Measurements from ENCODE around the gene PLEK2.
"Not testable (repeated sequence)": the region's sequence is repeated elsewhere in the genome, so short reads cannot be mapped to it uniquely, and the experiment has no call there.

The PLEK2 gene

GRCh38 chr14:67429510-67430205 lies 17.7 kb upstream of the PLEK2 start:
- DNase-seq (ENCODE audit: low read depth in 1 of 2, low spot score in 1 of 2): no peak

GRCh38 chr14:67428501-67429031 lies 16.6 kb upstream of the PLEK2 start:
- no peak for DNase-seq (ENCODE audit: low read depth in 1 of 2, low spot score in 1 of 2)

- DNase-seq (ENCODE audit: low read depth in 1 of 2, low spot score in 1 of 2): peak in 1 of 2 donors; percentile 64
Measured at GRCh38 chr14:67426983-67427606, 15.1 kb upstream of the PLEK2 start.

- DNase-seq (ENCODE audit: low read depth in 1 of 2, low spot score in 1 of 2): no peak
Measured at GRCh38 chr14:67426161-67426560, 14.2 kb upstream of the PLEK2 start.

- no peak for DNase-seq (ENCODE audit: low read depth in 1 of 2, low spot score in 1 of 2)
Measured at GRCh38 chr14:67425608-67426007, 13.6 kb upstream of the PLEK2 start.

GRCh38 chr14:67424539-67424938 lies 12.6 kb upstream of the PLEK2 start:
- DNase-seq (ENCODE audit: low read depth in 1 of 2, low spot score in 1 of 2): no peak

- DNase-seq (ENCODE audit: low read depth in 1 of 2, low spot score in 1 of 2): no peak
Measured at GRCh38 chr14:67423424-67423823, 11.5 kb upstream of the PLEK2 start.

- no peak for DNase-seq (ENCODE audit: low read depth in 1 of 2, low spot score in 1 of 2)
Measured at GRCh38 chr14:67421356-67422224, 9.6 kb upstream of the PLEK2 start.

GRCh38 chr14:67420102-67420739 lies 8.3 kb upstream of the PLEK2 start:
- no peak for DNase-seq (ENCODE audit: low read depth in 1 of 2, low spot score in 1 of 2)

- no peak for DNase-seq (ENCODE audit: low read depth in 1 of 2, low spot score in 1 of 2)
Measured at GRCh38 chr14:67418401-67419191, 6.6 kb upstream of the PLEK2 start.

- DNase-seq (ENCODE audit: low read depth in 1 of 2, low spot score in 1 of 2): no peak
Measured at GRCh38 chr14:67417633-67418032, 5.7 kb upstream of the PLEK2 start.

- DNase-seq (ENCODE audit: low read depth in 1 of 2, low spot score in 1 of 2): no peak
Measured at GRCh38 chr14:67416810-67417209, 4.8 kb upstream of the PLEK2 start.

- no peak for DNase-seq (ENCODE audit: low read depth in 1 of 2, low spot score in 1 of 2)
Measured at GRCh38 chr14:67416085-67416484, 4.1 kb upstream of the PLEK2 start.

GRCh38 chr14:67415610-67416009 lies 3.6 kb upstream of the PLEK2 start:
- DNase-seq (ENCODE audit: low read depth in 1 of 2, low spot score in 1 of 2): not testable (repeated sequence)

- DNase-seq (ENCODE audit: low read depth in 1 of 2, low spot score in 1 of 2): peak in 1 of 2 donors; percentile 20
Measured at GRCh38 chr14:67413806-67414769, 2.1 kb upstream of the PLEK2 start.

- no peak for DNase-seq (ENCODE audit: low read depth in 1 of 2, low spot score in 1 of 2)
Measured at GRCh38 chr14:67411370-67411769, 595 bp downstream of the PLEK2 start.

- no peak for DNase-seq (ENCODE audit: low read depth in 1 of 2, low spot score in 1 of 2)
Measured at GRCh38 chr14:67410313-67410712, 1.7 kb downstream of the PLEK2 start.

- DNase-seq (ENCODE audit: low read depth in 1 of 2, low spot score in 1 of 2): no peak
Measured at GRCh38 chr14:67409461-67409860, 2.5 kb downstream of the PLEK2 start.

- DNase-seq (ENCODE audit: low read depth in 1 of 2, low spot score in 1 of 2): not testable (repeated sequence)
Measured at GRCh38 chr14:67408122-67408801, 3.7 kb downstream of the PLEK2 start.
